GM21529 (cell line): Measurements from ENCODE around the gene HBA2.
A peak's percentile ranks its signal among the peaks of the same experiment; 100 is the strongest.
"Not testable (repeated sequence)": the region's sequence is repeated elsewhere in the genome, so short reads cannot be mapped to it uniquely, and the experiment has no call there.

Source experiments
- ATAC-seq: cut with Tn5 transposase; IDR thresholded peaks from one replicate; pipeline ENCODE4 v1.9.1; 2021; ENCODE audit not compliant: unreplicated experiment

HBA2 gene

DNA sequence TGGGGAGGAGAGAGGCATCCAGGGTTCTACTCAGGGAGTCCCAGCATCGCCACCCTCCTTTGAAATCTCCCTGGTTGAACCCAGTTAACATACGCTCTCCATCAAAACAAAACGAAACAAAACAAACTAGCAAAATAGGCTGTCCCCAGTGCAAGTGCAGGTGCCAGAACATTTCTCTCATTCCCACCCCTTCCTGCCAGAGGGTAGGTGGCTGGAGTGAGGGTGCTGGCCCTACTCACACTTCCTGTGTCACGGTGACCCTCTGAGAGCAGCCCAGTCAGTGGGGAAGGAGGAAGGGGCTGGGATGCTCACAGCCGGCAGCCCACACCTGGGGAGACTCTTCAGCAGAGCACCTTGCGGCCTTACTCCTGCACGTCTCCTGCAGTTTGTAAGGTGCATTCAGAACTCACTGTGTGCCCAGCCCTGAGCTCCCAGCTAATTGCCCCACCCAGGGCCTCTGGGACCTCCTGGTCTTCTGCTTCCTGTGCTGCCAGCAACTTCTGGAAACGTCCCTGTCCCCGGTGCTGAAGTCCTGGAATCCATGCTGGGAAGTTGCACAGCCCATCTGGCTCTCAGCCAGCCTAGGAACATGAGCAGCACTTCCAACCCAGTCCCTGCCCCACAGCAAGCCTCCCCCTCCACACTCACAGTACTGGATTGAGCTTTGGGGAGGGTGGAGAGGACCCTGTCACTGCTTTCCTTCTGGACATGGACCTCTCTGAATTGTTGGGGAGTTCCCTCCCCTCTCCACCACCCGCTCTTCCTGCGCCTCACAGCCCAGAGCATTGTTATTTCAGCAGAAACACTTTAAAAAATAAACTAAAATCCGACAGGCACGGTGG lies 1.5 kb downstream of the HBA2 start:
- ATAC-seq, result not testable (repeated sequence)

DNA sequence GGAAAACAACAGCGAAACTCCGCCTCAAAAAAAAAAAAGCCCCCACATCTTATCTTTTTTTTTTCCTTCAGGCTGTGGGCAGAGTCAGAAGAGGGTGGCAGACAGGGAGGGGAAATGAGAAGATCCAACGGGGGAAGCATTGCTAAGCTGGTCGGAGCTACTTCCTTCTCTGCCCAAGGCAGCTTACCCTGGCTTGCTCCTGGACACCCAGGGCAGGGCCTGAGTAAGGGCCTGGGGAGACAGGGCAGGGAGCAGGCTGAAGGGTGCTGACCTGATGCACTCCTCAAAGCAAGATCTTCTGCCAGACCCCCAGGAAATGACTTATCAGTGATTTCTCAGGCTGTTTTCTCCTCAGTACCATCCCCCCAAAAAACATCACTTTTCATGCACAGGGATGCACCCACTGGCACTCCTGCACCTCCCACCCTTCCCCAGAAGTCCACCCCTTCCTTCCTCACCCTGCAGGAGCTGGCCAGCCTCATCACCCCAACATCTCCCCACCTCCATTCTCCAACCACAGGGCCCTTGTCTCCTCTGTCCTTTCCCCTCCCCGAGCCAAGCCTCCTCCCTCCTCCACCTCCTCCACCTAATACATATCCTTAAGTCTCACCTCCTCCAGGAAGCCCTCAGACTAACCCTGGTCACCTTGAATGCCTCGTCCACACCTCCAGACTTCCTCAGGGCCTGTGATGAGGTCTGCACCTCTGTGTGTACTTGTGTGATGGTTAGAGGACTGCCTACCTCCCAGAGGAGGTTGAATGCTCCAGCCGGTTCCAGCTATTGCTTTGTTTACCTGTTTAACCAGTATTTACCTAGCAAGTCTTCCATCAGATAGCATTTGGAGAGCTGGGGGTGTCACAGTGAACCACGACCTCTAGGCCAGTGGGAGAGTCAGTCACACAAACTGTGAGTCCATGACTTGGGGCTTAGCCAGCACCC lies 2.6 kb downstream of the HBA2 start:
- ATAC-seq, result no peak

DNA sequence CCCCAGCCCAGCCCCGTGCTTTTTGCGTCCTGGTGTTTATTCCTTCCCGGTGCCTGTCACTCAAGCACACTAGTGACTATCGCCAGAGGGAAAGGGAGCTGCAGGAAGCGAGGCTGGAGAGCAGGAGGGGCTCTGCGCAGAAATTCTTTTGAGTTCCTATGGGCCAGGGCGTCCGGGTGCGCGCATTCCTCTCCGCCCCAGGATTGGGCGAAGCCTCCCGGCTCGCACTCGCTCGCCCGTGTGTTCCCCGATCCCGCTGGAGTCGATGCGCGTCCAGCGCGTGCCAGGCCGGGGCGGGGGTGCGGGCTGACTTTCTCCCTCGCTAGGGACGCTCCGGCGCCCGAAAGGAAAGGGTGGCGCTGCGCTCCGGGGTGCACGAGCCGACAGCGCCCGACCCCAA lies 3.3 kb downstream of the HBA2 start:
- ATAC-seq, result not testable (repeated sequence)

DNA sequence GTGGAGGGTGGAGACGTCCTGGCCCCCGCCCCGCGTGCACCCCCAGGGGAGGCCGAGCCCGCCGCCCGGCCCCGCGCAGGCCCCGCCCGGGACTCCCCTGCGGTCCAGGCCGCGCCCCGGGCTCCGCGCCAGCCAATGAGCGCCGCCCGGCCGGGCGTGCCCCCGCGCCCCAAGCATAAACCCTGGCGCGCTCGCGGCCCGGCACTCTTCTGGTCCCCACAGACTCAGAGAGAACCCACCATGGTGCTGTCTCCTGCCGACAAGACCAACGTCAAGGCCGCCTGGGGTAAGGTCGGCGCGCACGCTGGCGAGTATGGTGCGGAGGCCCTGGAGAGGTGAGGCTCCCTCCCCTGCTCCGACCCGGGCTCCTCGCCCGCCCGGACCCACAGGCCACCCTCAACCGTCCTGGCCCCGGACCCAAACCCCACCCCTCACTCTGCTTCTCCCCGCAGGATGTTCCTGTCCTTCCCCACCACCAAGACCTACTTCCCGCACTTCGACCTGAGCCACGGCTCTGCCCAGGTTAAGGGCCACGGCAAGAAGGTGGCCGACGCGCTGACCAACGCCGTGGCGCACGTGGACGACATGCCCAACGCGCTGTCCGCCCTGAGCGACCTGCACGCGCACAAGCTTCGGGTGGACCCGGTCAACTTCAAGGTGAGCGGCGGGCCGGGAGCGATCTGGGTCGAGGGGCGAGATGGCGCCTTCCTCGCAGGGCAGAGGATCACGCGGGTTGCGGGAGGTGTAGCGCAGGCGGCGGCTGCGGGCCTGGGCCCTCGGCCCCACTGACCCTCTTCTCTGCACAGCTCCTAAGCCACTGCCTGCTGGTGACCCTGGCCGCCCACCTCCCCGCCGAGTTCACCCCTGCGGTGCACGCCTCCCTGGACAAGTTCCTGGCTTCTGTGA lies 4.1 kb downstream of the HBA2 start, which contains the start of gene HBA1:
Gene HBA1, plus strand, starts transcription at position 204 of the 906 bp plus-strand sequence. Its CDS starts 37 bp downstream, at position 241.
- ATAC-seq, result not testable (repeated sequence)

DNA sequence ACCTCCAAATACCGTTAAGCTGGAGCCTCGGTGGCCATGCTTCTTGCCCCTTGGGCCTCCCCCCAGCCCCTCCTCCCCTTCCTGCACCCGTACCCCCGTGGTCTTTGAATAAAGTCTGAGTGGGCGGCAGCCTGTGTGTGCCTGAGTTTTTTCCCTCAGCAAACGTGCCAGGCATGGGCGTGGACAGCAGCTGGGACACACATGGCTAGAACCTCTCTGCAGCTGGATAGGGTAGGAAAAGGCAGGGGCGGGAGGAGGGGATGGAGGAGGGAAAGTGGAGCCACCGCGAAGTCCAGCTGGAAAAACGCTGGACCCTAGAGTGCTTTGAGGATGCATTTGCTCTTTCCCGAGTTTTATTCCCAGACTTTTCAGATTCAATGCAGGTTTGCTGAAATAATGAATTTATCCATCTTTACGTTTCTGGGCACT lies 4.7 kb downstream of the HBA2 start:
- ATAC-seq, result no peak

DNA sequence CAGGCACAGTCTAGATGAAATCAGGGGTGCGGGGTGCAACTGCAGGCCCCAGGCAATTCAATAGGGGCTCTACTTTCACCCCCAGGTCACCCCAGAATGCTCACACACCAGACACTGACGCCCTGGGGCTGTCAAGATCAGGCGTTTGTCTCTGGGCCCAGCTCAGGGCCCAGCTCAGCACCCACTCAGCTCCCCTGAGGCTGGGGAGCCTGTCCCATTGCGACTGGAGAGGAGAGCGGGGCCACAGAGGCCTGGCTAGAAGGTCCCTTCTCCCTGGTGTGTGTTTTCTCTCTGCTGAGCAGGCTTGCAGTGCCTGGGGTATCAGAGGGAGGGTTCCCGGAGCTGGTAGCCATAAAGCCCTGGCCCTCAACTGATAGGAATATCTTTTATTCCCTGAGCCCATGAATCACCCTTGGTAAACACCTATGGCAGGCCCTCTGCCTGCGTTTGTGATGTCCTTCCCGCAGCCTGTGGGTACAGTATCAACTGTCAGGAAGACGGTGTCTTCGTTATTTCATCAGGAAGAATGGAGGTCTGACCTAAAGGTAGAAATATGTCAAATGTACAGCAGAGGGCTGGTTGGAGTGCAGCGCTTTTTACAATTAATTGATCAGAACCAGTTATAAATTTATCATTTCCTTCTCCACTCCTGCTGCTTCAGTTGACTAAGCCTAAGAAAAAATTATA lies 5.4 kb downstream of the HBA2 start:
- ATAC-seq, result no peak

DNA sequence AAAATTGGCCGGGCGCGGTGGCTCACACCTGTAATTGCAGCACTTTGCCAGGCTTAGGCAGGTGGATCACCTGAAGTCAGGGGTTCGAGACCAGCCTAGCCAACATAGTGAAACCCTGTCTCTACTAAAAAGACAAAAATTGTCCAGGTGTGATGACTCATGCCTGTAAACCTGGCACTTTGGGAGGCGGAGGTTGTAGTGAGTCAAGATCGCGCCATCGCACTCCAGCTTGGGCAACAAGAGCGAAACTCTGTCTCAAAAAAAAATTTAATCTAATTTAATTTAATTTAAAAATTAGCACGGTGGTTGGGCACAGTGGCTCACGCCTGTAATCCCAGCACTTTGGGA lies 6.0 kb downstream of the HBA2 start:
- ATAC-seq, result no peak

DNA sequence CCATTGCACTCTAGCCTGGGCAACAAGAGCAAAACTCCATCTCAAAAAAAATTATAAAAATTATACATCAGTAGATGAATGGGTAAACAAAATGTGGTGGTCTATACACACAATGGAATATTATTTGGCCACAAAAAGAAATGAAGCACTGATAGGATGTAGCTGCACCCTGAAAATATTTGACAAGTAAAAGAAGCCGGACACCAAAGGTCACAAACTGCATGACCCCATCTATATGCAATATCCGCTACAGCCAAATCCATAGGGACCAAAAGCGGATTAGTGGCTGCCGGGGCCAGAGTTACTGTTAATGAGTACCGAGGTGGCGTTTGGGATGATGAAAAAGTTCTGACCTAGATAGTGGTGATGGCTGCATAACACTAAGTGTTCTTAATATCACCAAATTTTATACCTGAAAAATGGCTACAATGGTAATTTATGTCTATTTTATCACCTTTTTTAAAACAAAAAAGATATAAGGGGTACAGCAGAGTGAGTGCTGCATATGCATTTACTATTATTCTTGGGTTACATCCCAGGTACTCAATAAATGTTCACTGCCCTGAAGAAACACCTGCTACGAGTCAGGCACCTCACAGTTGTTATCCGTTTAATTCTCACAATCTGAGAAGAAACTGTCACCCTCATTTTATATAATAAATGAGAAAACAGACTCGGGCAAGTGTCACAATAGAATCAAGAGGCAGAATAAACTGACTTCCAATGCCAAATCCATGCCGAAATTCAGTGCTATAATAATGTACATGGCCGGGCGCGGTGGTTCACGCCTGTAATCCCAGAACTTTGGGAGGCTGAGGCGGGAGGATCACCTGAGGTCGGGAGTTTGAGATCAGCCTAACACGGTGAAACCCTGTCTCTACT lies 6.8 kb downstream of the HBA2 start:
- no peak for ATAC-seq

DNA sequence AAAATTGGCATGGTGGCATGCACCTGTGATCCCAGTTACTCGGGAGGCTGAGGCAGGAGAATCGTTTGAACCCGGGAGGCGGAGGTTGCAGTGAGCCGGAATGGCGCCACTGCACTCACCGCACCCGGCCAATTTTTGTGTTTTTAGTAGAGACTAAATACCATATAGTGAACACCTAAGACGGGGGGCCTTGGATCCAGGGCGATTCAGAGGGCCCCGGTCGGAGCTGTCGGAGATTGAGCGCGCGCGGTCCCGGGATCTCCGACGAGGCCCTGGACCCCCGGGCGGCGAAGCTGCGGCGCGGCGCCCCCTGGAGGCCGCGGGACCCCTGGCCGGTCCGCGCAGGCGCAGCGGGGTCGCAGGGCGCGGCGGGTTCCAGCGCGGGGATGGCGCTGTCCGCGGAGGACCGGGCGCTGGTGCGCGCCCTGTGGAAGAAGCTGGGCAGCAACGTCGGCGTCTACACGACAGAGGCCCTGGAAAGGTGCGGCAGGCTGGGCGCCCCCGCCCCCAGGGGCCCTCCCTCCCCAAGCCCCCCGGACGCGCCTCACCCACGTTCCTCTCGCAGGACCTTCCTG lies 7.5 kb downstream of the HBA2 start, which contains the start of gene HBQ1:
Gene HBQ1, plus strand, starts transcription at position 359 of the 575 bp plus-strand sequence. Its CDS starts 28 bp downstream, at position 387.
- no peak for ATAC-seq

DNA sequence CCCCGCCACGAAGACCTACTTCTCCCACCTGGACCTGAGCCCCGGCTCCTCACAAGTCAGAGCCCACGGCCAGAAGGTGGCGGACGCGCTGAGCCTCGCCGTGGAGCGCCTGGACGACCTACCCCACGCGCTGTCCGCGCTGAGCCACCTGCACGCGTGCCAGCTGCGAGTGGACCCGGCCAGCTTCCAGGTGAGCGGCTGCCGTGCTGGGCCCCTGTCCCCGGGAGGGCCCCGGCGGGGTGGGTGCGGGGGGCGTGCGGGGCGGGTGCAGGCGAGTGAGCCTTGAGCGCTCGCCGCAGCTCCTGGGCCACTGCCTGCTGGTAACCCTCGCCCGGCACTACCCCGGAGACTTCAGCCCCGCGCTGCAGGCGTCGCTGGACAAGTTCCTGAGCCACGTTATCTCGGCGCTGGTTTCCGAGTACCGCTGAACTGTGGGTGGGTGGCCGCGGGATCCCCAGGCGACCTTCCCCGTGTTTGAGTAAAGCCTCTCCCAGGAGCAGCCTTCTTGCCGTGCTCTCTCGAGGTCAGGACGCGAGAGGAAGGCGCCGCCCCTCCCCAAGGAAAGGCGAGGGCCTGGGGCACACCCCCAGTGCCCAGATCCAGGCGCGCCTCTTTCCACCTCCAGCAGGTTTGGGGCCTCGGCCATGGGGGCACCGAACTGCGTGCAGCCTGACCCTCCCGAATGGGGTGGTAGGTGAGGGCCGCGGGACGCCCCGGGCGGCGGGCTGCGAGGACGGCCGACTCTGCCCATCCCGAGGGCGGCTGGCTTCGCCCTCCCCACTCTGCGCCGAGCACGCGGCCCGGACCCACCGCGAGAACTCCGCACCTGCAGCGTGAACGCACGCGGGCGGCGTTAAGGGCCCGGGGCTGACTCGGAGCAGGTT lies 8.2 kb downstream of the HBA2 start:
- ATAC-seq, result peak; percentile 49

DNA sequence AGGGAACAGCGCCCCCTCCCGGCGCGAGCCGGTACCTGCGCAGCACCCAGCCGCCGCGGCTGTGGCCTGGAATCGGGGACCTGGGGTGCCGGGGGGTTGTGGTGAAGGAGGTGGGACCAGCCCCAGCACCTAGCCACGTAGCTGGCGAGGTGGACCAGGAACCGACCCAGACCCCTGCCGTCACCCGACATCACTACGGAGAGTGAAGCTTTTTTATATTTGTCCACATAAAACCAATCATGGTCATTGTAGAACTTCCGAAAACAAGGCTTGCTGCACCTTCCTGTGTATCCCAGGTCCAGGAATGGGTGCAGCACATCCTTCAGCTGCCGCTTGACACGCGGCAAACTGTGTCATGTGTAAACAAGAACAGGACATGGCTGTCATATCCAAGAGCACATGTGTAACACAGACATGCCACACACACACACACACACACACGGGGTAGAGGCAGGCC lies 8.9 kb downstream of the HBA2 start:
- no peak for ATAC-seq

DNA sequence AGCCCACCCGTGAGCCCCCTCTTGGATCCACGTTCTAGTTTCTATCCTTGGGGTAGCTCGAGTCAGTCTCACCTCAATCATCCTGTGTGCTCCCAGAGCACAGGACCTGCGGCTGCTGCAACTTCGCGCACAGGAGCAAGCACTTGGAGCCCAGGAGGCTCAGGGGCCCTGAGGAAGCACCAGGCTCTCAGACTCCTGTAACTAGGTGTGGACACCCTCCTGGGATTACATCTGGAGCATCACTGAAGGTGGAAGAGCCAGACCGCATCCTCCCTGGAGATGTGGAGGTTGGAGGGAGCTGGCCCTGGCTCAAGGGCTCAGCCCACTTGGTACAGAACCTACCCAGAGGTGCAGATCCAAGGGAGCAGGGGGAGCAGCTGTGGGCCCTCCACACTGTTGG lies 10.3 kb downstream of the HBA2 start:
- no peak for ATAC-seq

DNA sequence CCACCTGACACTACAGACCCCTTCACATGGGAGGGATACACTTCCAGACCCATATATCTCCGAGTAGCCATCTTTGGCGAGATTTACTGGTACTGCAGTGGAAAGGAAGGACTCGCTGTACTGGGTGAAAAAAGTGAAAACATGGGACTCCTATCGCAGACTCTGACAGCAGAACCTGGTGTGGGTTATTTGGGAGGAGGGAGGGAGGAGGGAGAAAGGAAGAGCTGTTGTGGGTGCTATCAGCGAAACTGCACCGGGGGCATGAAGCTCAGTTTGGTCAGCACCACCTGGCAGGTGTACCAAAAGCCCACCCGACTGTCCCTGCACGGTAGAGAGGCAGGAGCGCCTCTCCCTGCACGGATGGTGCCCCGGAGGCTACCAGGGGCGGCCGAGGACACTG lies 12.5 kb downstream of the HBA2 start:
- ATAC-seq, result no peak

DNA sequence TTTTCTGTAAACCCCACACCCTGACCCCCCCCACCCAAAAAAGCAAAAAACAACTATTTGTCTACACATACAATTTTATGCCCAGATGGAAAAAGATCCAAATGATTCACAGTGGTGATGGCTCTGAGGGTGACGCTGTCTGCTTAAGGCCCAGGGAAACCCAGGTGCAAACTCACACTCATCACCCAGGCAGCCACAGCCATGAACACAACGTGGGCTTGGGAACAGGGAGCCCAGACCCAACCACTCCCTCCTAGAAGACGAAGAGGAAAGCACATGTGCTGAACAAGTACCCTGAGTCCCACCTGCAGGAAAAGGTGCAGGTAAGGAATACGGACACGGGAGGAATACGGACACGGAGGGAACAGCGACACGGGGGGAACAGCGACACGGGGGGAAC lies 13.0 kb downstream of the HBA2 start:
- no peak for ATAC-seq

DNA sequence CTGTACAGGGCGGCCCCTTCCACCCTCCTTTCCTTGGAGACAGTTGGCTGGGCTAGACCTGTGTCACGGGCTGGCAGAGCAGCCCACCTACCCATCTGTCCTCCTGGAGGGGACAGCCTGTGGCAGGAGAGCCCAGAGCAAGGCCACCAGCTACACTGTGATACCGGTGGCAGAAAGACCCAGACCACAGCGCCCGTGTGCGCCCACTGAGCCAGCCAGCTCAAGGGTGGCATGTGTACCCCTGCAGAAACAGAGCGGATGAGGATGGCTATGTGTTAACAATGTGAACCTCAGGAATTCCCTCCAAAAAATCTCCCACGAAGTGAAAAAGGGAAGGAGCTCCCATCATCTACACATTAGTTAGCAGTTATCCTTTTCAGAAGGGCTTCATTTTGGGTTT lies 14.7 kb downstream of the HBA2 start:
- ATAC-seq, result no peak

DNA sequence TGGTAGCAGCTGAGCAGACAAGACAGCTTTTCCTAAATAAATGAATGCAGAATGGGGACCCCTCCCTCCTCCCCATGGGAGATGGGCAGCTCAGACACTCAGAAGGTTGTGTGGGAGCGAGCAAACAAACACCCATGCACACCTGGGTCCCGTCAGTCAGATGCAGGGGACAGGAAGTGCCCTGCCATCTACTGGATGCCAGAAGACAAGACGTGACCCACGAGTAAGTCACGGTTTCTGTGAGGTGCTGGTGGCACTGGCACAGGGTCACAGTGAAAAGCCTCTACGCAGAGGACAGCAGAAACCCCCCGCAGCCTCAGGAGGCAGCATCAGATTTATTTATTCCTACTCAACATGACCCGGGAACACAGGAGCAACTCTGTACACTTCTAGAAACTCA lies 16.0 kb downstream of the HBA2 start:
- no peak for ATAC-seq

DNA sequence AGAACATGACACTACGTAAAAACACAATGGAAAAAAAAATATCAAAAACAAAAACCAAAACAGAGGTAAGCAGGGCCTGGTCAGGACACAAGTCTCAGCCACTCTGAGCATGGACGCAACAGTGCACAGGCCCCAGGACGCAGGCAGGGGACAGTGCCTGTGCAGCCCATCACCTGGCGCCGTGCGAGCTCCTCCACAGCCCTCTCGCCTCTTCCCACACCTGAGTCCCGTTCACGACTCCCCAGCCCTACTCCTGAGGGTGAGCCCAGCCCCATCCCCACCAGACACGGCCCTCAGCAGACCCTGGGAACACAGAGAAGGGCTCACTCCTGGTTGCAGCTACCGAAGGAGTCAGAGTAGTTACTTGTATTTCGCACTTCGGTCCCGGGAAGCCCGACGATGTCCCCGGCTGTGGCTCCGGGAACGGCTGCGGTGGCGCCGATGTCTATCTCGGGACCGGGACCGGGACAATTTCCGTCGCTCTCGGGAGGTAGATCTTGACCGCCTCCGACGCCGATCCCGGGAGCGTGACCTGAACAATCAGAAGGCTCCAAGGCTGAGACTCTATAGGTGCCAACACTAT lies 17.0 kb downstream of the HBA2 start:
- no peak for ATAC-seq
